WTC11 (cell line): Measurements from ENCODE around the gene SH3PXD2A.

Source experiments
- CBFB ChIP-seq: sonication (generic); formaldehyde crosslinking; IDR thresholded peaks from 2 replicates; pipeline ENCODE4 v1.8.1; 2022; ENCODE audit warnings: mild to moderate bottlenecking, low read depth, missing genetic modification reagents
- CREM ChIP-seq: sonication (generic); formaldehyde crosslinking; IDR thresholded peaks from 2 replicates; pipeline ENCODE4 v1.8.1; 2022; ENCODE audit warnings: mild to moderate bottlenecking, missing genetic modification reagents, moderate library complexity
- EMX1 ChIP-seq: fragments of 250-450 bp; sonication (Bioruptor Pico); IDR thresholded peaks from 2 replicates; pipeline ENCODE4 v1.8.0; 2021; ENCODE audit warnings: mild to moderate bottlenecking
- PRRX2 ChIP-seq: fragments of 250-450 bp; sonication (Bioruptor Pico); IDR thresholded peaks from 2 replicates; pipeline ENCODE4 v1.8.0; 2021; ENCODE audit warnings: mild to moderate bottlenecking
- RELA ChIP-seq: sonication (generic); formaldehyde crosslinking; IDR thresholded peaks from 2 replicates; pipeline ENCODE4 v1.8.1; 2022; ENCODE audit warnings: missing genetic modification reagents, mild to moderate bottlenecking, borderline replicate concordance
- TCF7 ChIP-seq: sonication (generic); formaldehyde crosslinking; IDR thresholded peaks from 2 replicates; pipeline ENCODE4 v1.8.0; 2022; ENCODE audit warnings: mild to moderate bottlenecking, low read depth, missing genetic modification reagents, moderate library complexity
- TEAD4 ChIP-seq: sonication (generic); formaldehyde crosslinking; IDR thresholded peaks from 2 replicates; pipeline ENCODE4 v1.8.0; 2022; ENCODE audit warnings: mild to moderate bottlenecking, missing genetic modification reagents
- ZNF121 ChIP-seq: sonication (generic); formaldehyde crosslinking; IDR thresholded peaks from 2 replicates; pipeline ENCODE4 v1.8.0; 2023; ENCODE audit warnings: missing genetic modification reagents
- TF ChIP-seq, protein P1 (sequence below): fragments of 200-600 bp; IDR thresholded peaks from 2 replicates; pipeline ENCODE4 v1.8.0; 2022; ENCODE audit warnings: antibody characterized with exemption
- TF ChIP-seq, protein P2 (sequence below): sonication (generic); formaldehyde crosslinking; IDR thresholded peaks from 2 replicates; pipeline ENCODE4 v1.8.1; 2023; ENCODE audit warnings: mild to moderate bottlenecking, missing genetic modification reagents, moderate library complexity
- TF ChIP-seq, protein P3 (sequence below): sonication (generic); formaldehyde crosslinking; IDR thresholded peaks from 2 replicates; pipeline ENCODE4 v1.8.0; 2022; ENCODE audit warnings: missing genetic modification reagents
- TF ChIP-seq, protein P4 (sequence below): sonication (generic); formaldehyde crosslinking; IDR thresholded peaks from 2 replicates; pipeline ENCODE4 v1.8.0; 2022; ENCODE audit warnings: mild to moderate bottlenecking, missing genetic modification reagents
- TF ChIP-seq, protein P5 (sequence below): sonication (generic); formaldehyde crosslinking; IDR thresholded peaks from 2 replicates; pipeline ENCODE4 v1.8.1; 2023; ENCODE audit warnings: mild to moderate bottlenecking, missing genetic modification reagents
- TF ChIP-seq, protein P6 (sequence below): sonication (generic); formaldehyde crosslinking; IDR thresholded peaks from 2 replicates; pipeline ENCODE4 v1.8.0; 2022; ENCODE audit warnings: mild to moderate bottlenecking, missing genetic modification reagents

DNA sequence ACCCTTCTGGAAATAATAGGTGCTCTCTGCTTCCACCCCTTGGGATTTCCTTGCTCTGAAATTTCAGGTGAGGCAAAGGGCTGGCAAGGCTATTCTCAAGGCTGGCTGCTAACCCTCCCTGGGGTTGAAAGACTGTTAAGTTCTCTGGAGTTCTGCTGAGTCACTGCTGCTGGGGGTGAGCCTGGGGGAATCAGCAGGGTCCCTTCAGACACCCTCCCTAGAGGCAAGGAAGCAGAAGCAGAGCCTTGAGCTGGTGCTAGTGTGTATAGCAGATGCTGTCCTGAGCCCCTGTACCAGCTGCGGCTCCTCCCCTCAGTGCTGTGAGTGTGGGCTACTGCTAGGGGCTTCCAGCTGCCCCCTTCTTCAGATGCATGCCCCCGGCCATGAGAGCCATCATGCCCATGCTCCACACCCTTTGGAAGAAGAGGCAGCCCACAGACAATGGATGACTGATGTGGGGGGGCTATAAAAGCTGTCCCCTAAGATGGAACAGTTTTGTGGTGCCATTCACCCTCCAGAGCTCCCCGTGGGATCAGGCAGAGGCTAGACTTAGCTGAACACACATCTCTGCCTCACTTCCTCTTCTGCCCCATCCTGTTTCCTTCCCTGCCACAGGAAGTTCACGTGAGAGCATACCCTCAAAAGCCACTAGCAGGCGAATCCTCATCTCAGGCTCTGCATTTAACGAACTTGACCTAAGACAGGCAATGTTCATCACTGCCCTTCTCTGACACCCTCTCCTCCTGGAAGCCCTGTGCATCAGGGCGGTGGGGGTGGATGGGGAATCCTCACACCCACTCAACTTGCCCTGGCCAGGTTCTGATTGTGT lies 91.8 kb downstream of the SH3PXD2A start:
- TF ChIP-seq, protein P1, sequence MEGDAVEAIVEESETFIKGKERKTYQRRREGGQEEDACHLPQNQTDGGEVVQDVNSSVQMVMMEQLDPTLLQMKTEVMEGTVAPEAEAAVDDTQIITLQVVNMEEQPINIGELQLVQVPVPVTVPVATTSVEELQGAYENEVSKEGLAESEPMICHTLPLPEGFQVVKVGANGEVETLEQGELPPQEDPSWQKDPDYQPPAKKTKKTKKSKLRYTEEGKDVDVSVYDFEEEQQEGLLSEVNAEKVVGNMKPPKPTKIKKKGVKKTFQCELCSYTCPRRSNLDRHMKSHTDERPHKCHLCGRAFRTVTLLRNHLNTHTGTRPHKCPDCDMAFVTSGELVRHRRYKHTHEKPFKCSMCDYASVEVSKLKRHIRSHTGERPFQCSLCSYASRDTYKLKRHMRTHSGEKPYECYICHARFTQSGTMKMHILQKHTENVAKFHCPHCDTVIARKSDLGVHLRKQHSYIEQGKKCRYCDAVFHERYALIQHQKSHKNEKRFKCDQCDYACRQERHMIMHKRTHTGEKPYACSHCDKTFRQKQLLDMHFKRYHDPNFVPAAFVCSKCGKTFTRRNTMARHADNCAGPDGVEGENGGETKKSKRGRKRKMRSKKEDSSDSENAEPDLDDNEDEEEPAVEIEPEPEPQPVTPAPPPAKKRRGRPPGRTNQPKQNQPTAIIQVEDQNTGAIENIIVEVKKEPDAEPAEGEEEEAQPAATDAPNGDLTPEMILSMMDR: no peak
- TF ChIP-seq CBFB: no peak
- TF ChIP-seq TEAD4 (CRISPR knock-in tag): no peak
- TF ChIP-seq RELA: no peak
- no peak for TF ChIP-seq CREM
- TF ChIP-seq, protein P2, sequence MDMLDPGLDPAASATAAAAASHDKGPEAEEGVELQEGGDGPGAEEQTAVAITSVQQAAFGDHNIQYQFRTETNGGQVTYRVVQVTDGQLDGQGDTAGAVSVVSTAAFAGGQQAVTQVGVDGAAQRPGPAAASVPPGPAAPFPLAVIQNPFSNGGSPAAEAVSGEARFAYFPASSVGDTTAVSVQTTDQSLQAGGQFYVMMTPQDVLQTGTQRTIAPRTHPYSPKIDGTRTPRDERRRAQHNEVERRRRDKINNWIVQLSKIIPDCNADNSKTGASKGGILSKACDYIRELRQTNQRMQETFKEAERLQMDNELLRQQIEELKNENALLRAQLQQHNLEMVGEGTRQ (CRISPR knock-in tag): no peak
- no peak for TF ChIP-seq ZNF121 (CRISPR knock-in tag)
- TF ChIP-seq, protein P3, sequence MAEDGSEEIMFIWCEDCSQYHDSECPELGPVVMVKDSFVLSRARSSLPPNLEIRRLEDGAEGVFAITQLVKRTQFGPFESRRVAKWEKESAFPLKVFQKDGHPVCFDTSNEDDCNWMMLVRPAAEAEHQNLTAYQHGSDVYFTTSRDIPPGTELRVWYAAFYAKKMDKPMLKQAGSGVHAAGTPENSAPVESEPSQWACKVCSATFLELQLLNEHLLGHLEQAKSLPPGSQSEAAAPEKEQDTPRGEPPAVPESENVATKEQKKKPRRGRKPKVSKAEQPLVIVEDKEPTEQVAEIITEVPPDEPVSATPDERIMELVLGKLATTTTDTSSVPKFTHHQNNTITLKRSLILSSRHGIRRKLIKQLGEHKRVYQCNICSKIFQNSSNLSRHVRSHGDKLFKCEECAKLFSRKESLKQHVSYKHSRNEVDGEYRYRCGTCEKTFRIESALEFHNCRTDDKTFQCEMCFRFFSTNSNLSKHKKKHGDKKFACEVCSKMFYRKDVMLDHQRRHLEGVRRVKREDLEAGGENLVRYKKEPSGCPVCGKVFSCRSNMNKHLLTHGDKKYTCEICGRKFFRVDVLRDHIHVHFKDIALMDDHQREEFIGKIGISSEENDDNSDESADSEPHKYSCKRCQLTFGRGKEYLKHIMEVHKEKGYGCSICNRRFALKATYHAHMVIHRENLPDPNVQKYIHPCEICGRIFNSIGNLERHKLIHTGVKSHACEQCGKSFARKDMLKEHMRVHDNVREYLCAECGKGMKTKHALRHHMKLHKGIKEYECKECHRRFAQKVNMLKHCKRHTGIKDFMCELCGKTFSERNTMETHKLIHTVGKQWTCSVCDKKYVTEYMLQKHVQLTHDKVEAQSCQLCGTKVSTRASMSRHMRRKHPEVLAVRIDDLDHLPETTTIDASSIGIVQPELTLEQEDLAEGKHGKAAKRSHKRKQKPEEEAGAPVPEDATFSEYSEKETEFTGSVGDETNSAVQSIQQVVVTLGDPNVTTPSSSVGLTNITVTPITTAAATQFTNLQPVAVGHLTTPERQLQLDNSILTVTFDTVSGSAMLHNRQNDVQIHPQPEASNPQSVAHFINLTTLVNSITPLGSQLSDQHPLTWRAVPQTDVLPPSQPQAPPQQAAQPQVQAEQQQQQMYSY: no peak
- TF ChIP-seq, protein P4, sequence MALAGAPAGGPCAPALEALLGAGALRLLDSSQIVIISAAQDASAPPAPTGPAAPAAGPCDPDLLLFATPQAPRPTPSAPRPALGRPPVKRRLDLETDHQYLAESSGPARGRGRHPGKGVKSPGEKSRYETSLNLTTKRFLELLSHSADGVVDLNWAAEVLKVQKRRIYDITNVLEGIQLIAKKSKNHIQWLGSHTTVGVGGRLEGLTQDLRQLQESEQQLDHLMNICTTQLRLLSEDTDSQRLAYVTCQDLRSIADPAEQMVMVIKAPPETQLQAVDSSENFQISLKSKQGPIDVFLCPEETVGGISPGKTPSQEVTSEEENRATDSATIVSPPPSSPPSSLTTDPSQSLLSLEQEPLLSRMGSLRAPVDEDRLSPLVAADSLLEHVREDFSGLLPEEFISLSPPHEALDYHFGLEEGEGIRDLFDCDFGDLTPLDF (CRISPR knock-in tag): no peak
- TF ChIP-seq, protein P5, sequence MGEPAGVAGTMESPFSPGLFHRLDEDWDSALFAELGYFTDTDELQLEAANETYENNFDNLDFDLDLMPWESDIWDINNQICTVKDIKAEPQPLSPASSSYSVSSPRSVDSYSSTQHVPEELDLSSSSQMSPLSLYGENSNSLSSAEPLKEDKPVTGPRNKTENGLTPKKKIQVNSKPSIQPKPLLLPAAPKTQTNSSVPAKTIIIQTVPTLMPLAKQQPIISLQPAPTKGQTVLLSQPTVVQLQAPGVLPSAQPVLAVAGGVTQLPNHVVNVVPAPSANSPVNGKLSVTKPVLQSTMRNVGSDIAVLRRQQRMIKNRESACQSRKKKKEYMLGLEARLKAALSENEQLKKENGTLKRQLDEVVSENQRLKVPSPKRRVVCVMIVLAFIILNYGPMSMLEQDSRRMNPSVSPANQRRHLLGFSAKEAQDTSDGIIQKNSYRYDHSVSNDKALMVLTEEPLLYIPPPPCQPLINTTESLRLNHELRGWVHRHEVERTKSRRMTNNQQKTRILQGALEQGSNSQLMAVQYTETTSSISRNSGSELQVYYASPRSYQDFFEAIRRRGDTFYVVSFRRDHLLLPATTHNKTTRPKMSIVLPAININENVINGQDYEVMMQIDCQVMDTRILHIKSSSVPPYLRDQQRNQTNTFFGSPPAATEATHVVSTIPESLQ (CRISPR knock-in tag): no peak
- TF ChIP-seq, protein P6, sequence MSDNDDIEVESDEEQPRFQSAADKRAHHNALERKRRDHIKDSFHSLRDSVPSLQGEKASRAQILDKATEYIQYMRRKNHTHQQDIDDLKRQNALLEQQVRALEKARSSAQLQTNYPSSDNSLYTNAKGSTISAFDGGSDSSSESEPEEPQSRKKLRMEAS (CRISPR knock-in tag): no peak
- TF ChIP-seq TCF7 (CRISPR knock-in tag): no peak
- no peak for TF ChIP-seq EMX1 (CRISPR knock-in tag)
- TF ChIP-seq PRRX2 (CRISPR knock-in tag): no peak
